ENCODE measurements around the gene FXYD3.

Gene FXYD3

GRCh38 chr19:35144600-35145436 is 29.2 kb downstream of the FXYD3 start:
- no peak for TF ChIP-seq REST (IDR thresholded peaks at IDR 0.05; ENCODE audit: insufficient read depth in 1 of 2, low read depth in 2 of 2, low read length in 2 of 2)
- TF ChIP-seq POLR2AphosphoS5 (IDR thresholded peaks at IDR 0.05; ENCODE audit: low read depth, low read length) = no peak
- TF ChIP-seq SIN3A (IDR thresholded peaks at IDR 0.05; ENCODE audit: borderline replicate concordance, insufficient read depth, low read length) = no peak
- TF ChIP-seq TAF1 (IDR thresholded peaks at IDR 0.05; ENCODE audit: borderline replicate concordance, insufficient read depth, low read length) = no peak
- no peak for TF ChIP-seq FOXP2 (optimal IDR thresholded peaks at IDR 0.05; ENCODE audit: borderline replicate concordance, extremely low read depth, extremely low read length, insufficient read depth)

- TF ChIP-seq FOXP2 (optimal IDR thresholded peaks at IDR 0.05; ENCODE audit: borderline replicate concordance, extremely low read depth, extremely low read length, insufficient read depth) = no peak
- TF ChIP-seq REST (IDR thresholded peaks at IDR 0.05; ENCODE audit: insufficient read depth in 1 of 2, low read depth in 2 of 2, low read length in 2 of 2) = no peak
- TF ChIP-seq POLR2AphosphoS5 (IDR thresholded peaks at IDR 0.05; ENCODE audit: low read depth, low read length) = no peak
- TF ChIP-seq TAF1 (IDR thresholded peaks at IDR 0.05; ENCODE audit: borderline replicate concordance, insufficient read depth, low read length) = no peak
- no peak for TF ChIP-seq SIN3A (IDR thresholded peaks at IDR 0.05; ENCODE audit: borderline replicate concordance, insufficient read depth, low read length)
Observed at GRCh38 chr19:35146746-35147459, 31.3 kb downstream of the FXYD3 start.

GRCh38 chr19:35149463-35149862 is 33.8 kb downstream of the FXYD3 start:
- TF ChIP-seq POLR2AphosphoS5 (IDR thresholded peaks at IDR 0.05; ENCODE audit: low read depth, low read length) (no peak), SIN3A (IDR thresholded peaks at IDR 0.05; ENCODE audit: borderline replicate concordance, insufficient read depth, low read length) (no peak), REST (IDR thresholded peaks at IDR 0.05; ENCODE audit: insufficient read depth in 1 of 2, low read depth in 2 of 2, low read length in 2 of 2) (no peak), FOXP2 (optimal IDR thresholded peaks at IDR 0.05; ENCODE audit: borderline replicate concordance, extremely low read depth, extremely low read length, insufficient read depth) (no peak), TAF1 (IDR thresholded peaks at IDR 0.05; ENCODE audit: borderline replicate concordance, insufficient read depth, low read length) (no peak)

- TF ChIP-seq REST (IDR thresholded peaks at IDR 0.05; ENCODE audit: insufficient read depth in 1 of 2, low read depth in 2 of 2, low read length in 2 of 2) = no peak
Observed at GRCh38 chr19:35150445-35150844, 34.8 kb downstream of the FXYD3 start.

Measured in PFSK-1 (cell line).